SK-N-SH (cell line): ENCODE data around the gene PLGRKT. TPM values are rescaled to one million over a fixed set of nuclear protein-coding genes. Genes with fewer than 3 reads are reported as not detected.

ENCODE experiments used
- CTCF ChIA-PET: fragments of 300-600, 350-600 bp; formaldehyde crosslinking; extraction: SDS; loops from one replicate; lab custom pipeline; 2021; lab: Yijun Ruan, JAX
- POLR2A ChIA-PET: fragments of 350-600 bp; sonication (Branson Sonifier 250); formaldehyde crosslinking; extraction: SDS; loops from one replicate; lab custom pipeline; 2020; ENCODE audit warnings: antibody characterized with exemption, inconsistent platforms; lab: Yijun Ruan, JAX
- DNase-seq: peaks from one replicate; pipeline ENCODE4 v3.0.0; 2012
- H2AFZ ChIP-seq: fragments of 200-600 bp; sonication (generic); 2 replicates; pipeline ENCODE4 v1.8.1; 2016; ENCODE audit warnings: antibody characterized with exemption, mild to moderate bottlenecking, low read depth
- H3F3A ChIP-seq: fragments of 200-600 bp; sonication (generic); replicated peaks from 2 replicates; pipeline ENCODE3; 2016; ENCODE audit warnings: antibody characterized with exemption, mild to moderate bottlenecking; ENCODE audit not compliant: insufficient read depth
- H3K27ac ChIP-seq, 2 experiments: fragments of 200-500 bp in 1 of 2; fragments of 200-600 bp in 1 of 2; sonication (Bioruptor generic) in 1 of 2; sonication (generic), shearing (Covaris generic) in 1 of 2; 2 replicates each; pipeline versions ENCODE4 v1.5.1 to v1.6.1; 2014 to 2016; ENCODE audit warnings: low read depth in 2 of 2, inconsistent platforms in 1 of 2, low read length in 1 of 2, mild to moderate bottlenecking in 1 of 2, mixed read lengths in 1 of 2
- H3K27me3 ChIP-seq: fragments of 200-600 bp; sonication (generic), shearing (Covaris generic); 2 replicates; pipeline ENCODE4 v1.6.1; 2016; ENCODE audit warnings: mixed run types; ENCODE audit not compliant: insufficient read depth
- H3K36me3 ChIP-seq, 2 experiments: fragments of 200-500 bp in 1 of 2; fragments of 200-600 bp in 1 of 2; sonication (Bioruptor generic) in 1 of 2; sonication (generic) in 1 of 2; replicated peaks in 1 of 2; 2 replicates each; pipeline versions ENCODE3 to v1.5.1; 2014 to 2016; ENCODE audit warnings: low read length in 1 of 2, mild to moderate bottlenecking in 1 of 2; ENCODE audit not compliant: insufficient read depth in 2 of 2, control insufficient read depth in 1 of 2
- H3K4me1 ChIP-seq, 2 experiments: fragments of 200-500 bp in 1 of 2; fragments of 200-600 bp in 1 of 2; sonication (Bioruptor generic) in 1 of 2; sonication (generic), shearing (Covaris generic) in 1 of 2; 2 replicates each; pipeline versions ENCODE4 v1.5.1 to v1.6.1; 2014 to 2016; ENCODE audit warnings: low read depth in 1 of 2, low read length in 1 of 2, mixed run types in 1 of 2; ENCODE audit not compliant: insufficient read depth in 2 of 2, control insufficient read depth in 1 of 2
- H3K4me2 ChIP-seq: fragments of 200-600 bp; sonication (generic), shearing (Covaris generic); 2 replicates; pipeline ENCODE4 v1.6.1; 2017; ENCODE audit warnings: mixed run types
- H3K4me3 ChIP-seq, 2 experiments: fragments of 200-500 bp in 1 of 2; fragments of 200-600 bp in 1 of 2; sonication (Bioruptor generic) in 1 of 2; sonication (generic), shearing (Covaris generic) in 1 of 2; 2 replicates each; pipeline versions ENCODE4 v1.5.1 to v1.8.1; 2014 to 2016; ENCODE audit warnings: low read depth in 2 of 2, inconsistent platforms in 1 of 2, low read length in 1 of 2, mild to moderate bottlenecking in 1 of 2, mixed read lengths in 1 of 2, moderate library complexity in 1 of 2
- H3K79me2 ChIP-seq: fragments of 200-600 bp; sonication (generic); 2 replicates; pipeline ENCODE4 v1.8.1; 2017; ENCODE audit warnings: mild to moderate bottlenecking; ENCODE audit not compliant: insufficient read depth
- H3K9ac ChIP-seq: fragments of 200-600 bp; sonication (generic); 2 replicates; pipeline ENCODE4 v1.6.1; 2017; ENCODE audit warnings: mixed run types
- H3K9me2 ChIP-seq: fragments of 200-600 bp; sonication (generic); 2 replicates; pipeline ENCODE4 v1.6.1; 2017; ENCODE audit warnings: mixed run types
- H3K9me3 ChIP-seq: fragments of 200-600 bp; sonication (generic); 2 replicates; pipeline ENCODE4 v1.6.1; 2017; ENCODE audit warnings: mixed run types, mild to moderate bottlenecking, moderate library complexity
- H4K20me1 ChIP-seq: fragments of 200-600 bp; sonication (generic); 2 replicates; pipeline ENCODE4 v1.6.1; 2017; ENCODE audit warnings: mild to moderate bottlenecking, mixed run types; ENCODE audit not compliant: insufficient read depth
- CHD2 ChIP-seq: fragments of 150-350 bp; IDR thresholded peaks from 2 replicates; pipeline ENCODE4 v1.6.1; 2018; ENCODE audit warnings: low read length; ENCODE audit not compliant: partially characterized antibody
- ELF1 ChIP-seq: IDR thresholded peaks from 2 replicates; pipeline ENCODE4 v1.4.0; 2012
- FOXJ3 ChIP-seq: sonication (generic); formaldehyde crosslinking; IDR thresholded peaks from 2 replicates; pipeline ENCODE4 v1.5.1; 2020; ENCODE audit warnings: mild to moderate bottlenecking, missing genetic modification reagents
- PBX3 ChIP-seq: IDR thresholded peaks from 2 replicates; pipeline ENCODE4; 2012
- POLR2AphosphoS5 ChIP-seq: IDR thresholded peaks from 2 replicates; pipeline ENCODE4 v1.6.1; 2012; ENCODE audit warnings: low read depth, low read length
- RCOR1 ChIP-seq: fragments of 150-350 bp; IDR thresholded peaks from 2 replicates; pipeline ENCODE4 v1.6.1; 2017; ENCODE audit warnings: antibody characterized with exemption, low read length
- SMC3 ChIP-seq: IDR thresholded peaks from 2 replicates; pipeline ENCODE4 v1.6.1; 2012; ENCODE audit warnings: low read depth, low read length, improper control_type of control experiment
- TAF1 ChIP-seq: IDR thresholded peaks from 2 replicates; pipeline ENCODE4 v1.6.1; 2012; ENCODE audit warnings: low read depth, mild to moderate bottlenecking, low read length, moderate library complexity, borderline replicate concordance
- TEAD4 ChIP-seq: IDR thresholded peaks from 2 replicates; pipeline ENCODE4 v1.4.0; 2012; ENCODE audit warnings: mild to moderate bottlenecking, borderline replicate concordance; ENCODE audit not compliant: insufficient read depth
- WGBS: methylation state at CpG from one replicate; pipeline ENCODE4 v1.1.6; 2017; ENCODE audit warnings: low lambda C conversion rate; 5-methylcytosine and 5-hydroxymethylcytosine counted together
- polyA plus RNA-seq, 3 experiments: library from polyadenylated mRNA; depleted of rRNA; stranded (reverse); fragments of >200 nt; gene quantifications; 2 replicates each; pipeline ENCODE4 v1.2.3, GENCODE V29; 2012
- TF ChIP-seq, protein P1 (sequence below): fragments of 200-600 bp; sonication (generic); IDR thresholded peaks from 2 replicates; pipeline ENCODE4 v1.6.1; 2017; ENCODE audit warnings: antibody characterized with exemption, mild to moderate bottlenecking, moderate library complexity
- TF ChIP-seq, protein P2 (sequence below): fragments of 150-350 bp; IDR thresholded peaks from 2 replicates; pipeline ENCODE4 v1.6.1; 2017; ENCODE audit warnings: antibody characterized with exemption, low read length, low read depth, borderline replicate concordance
- TF ChIP-seq, protein P3 (sequence below): IDR thresholded peaks from 2 replicates; pipeline ENCODE4 v1.4.0; 2012; ENCODE audit warnings: low read depth, borderline replicate concordance
- TF ChIP-seq, protein P4 (sequence below): IDR thresholded peaks from 2 replicates; pipeline ENCODE4 v1.4.0; 2012; ENCODE audit warnings: low read depth

The PLGRKT gene
- polyA plus RNA-seq, 1 of the 3 experiments (the other 2 are of a cell fraction): 11.4 TPM

DNA sequence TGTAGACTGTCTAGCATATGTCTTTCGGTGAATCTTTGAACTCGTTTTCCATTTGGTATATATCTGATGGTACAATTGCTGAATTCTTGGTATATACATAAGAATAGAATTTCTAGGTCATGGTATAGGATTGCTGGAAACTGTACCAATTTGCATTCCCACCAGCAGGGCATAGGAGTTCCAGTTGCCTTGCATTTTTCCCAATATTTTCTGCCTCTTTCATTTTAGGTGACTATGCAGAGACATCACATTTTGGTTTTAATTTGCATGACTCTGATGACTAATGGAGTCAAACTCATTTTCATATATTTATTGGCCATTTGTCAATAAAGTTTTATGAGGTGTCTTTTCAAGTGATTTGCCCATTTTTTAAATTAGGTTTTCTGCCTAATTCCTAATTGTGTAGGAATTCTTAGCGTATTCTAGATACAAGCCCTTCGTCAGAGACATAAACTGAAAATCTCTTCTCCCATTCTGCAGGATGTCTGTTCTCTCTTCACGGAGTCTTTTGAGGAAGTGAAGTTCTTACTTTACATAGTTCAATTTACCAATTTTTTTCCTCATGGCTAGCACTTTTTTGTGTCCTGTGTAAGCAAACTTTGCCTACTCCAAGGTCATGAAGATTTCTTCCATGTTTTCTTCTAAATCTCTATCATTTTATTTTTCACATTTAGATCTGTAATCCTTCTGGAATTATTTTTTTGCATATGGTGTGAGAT, 43.8 kb upstream of the PLGRKT start:
- CTCF ChIA-PET: no interaction called here
- Histone ChIP-seq H2AFZ (no peak overlapping the region), H3K9me3 (no peaks in the 10 kb centered on the region), H4K20me1 (no peaks in the 10 kb centered on the region), H3K4me3 (no peak overlapping the region), H3K4me1 (no peaks in the 10 kb centered on the region), H3K36me3 (no peaks in the 10 kb centered on the region), H3K9ac (no peak overlapping the region), H3K27me3 (no peaks in the 10 kb centered on the region), H3K4me2 (no peak overlapping the region), H3F3A (no peaks in the 10 kb centered on the region), H3K9me2 (no peaks in the 10 kb centered on the region), H3K27ac (no peak overlapping the region), H3K79me2 (no peaks in the 10 kb centered on the region)
- DNase-seq: no peak
- POLR2A ChIA-PET: no interaction called here
- TF ChIP-seq TEAD4: no peak
- TF ChIP-seq, protein P1, sequence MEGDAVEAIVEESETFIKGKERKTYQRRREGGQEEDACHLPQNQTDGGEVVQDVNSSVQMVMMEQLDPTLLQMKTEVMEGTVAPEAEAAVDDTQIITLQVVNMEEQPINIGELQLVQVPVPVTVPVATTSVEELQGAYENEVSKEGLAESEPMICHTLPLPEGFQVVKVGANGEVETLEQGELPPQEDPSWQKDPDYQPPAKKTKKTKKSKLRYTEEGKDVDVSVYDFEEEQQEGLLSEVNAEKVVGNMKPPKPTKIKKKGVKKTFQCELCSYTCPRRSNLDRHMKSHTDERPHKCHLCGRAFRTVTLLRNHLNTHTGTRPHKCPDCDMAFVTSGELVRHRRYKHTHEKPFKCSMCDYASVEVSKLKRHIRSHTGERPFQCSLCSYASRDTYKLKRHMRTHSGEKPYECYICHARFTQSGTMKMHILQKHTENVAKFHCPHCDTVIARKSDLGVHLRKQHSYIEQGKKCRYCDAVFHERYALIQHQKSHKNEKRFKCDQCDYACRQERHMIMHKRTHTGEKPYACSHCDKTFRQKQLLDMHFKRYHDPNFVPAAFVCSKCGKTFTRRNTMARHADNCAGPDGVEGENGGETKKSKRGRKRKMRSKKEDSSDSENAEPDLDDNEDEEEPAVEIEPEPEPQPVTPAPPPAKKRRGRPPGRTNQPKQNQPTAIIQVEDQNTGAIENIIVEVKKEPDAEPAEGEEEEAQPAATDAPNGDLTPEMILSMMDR: peak; percentile 44
- 94% methylated on average over 5 of the region's 5 CpGs for WGBS

DNA sequence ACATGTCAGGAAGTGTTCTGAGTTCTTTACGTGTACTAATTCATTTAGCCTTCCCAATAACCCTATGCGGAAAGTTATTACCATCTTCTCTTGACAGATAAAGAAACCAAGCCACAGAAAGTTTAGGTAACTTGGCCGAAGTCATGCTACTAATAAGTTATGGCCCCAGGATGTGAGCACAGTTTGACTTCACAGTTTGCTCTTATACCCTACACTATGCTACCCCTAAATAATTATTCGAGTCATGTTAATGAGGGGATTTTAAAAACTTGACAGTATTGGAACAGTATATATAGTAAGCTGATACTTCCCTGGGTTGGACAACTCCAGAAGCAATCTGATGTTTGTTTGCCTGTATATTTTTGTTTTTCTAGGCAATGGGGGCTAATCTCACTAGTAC, 43.2 kb upstream of the PLGRKT start:
- Histone ChIP-seq H3K9me2 (no peaks in the 10 kb centered on the region), H3K27ac (no peak overlapping the region), H3K9ac (no peak overlapping the region), H3K79me2 (no peaks in the 10 kb centered on the region), H3K27me3 (no peaks in the 10 kb centered on the region), H3K36me3 (no peaks in the 10 kb centered on the region), H2AFZ (no peak overlapping the region), H4K20me1 (no peaks in the 10 kb centered on the region), H3K4me2 (no peak overlapping the region), H3K4me1 (no peaks in the 10 kb centered on the region), H3K4me3 (no peak overlapping the region), H3K9me3 (no peaks in the 10 kb centered on the region), H3F3A (no peaks in the 10 kb centered on the region)
- ChIA-PET CTCF (no interaction called here), POLR2A (no interaction called here)
- 89% methylated on average over 4 of the region's 4 CpGs for WGBS
- TF ChIP-seq SMC3 (no peak), RCOR1 (no peak), CHD2 (no peak), FOXJ3 (CRISPR knock-in tag) (no peak), TAF1 (no peak), ELF1 (no peak), POLR2AphosphoS5 (no peak), PBX3 (no peak)
- TF ChIP-seq, protein P2, sequence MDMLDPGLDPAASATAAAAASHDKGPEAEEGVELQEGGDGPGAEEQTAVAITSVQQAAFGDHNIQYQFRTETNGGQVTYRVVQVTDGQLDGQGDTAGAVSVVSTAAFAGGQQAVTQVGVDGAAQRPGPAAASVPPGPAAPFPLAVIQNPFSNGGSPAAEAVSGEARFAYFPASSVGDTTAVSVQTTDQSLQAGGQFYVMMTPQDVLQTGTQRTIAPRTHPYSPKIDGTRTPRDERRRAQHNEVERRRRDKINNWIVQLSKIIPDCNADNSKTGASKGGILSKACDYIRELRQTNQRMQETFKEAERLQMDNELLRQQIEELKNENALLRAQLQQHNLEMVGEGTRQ: no peak
- TF ChIP-seq, protein P1: no peak
- TF ChIP-seq, protein P3, sequence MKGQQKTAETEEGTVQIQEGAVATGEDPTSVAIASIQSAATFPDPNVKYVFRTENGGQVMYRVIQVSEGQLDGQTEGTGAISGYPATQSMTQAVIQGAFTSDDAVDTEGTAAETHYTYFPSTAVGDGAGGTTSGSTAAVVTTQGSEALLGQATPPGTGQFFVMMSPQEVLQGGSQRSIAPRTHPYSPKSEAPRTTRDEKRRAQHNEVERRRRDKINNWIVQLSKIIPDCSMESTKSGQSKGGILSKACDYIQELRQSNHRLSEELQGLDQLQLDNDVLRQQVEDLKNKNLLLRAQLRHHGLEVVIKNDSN: no peak
- TF ChIP-seq, protein P4, sequence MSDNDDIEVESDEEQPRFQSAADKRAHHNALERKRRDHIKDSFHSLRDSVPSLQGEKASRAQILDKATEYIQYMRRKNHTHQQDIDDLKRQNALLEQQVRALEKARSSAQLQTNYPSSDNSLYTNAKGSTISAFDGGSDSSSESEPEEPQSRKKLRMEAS: no peak
- no peak for DNase-seq
